H1 (cell line): ENCODE results near the gene MRPL55. TPM values are rescaled to one million over a fixed set of nuclear protein-coding genes. Genes with fewer than 3 reads are reported as not detected.

Experiments used
- CTCF ChIA-PET: fragments of 300-600 bp; sonication (Branson Sonifier 250); formaldehyde crosslinking; loops from one replicate; lab custom pipeline; 2021; ENCODE audit not compliant: partially characterized antibody; lab: Charles Lee
- POLR2A ChIA-PET: fragments of 300-600 bp; sonication (Branson Sonifier 250); formaldehyde crosslinking; loops from one replicate; lab custom pipeline; 2021; ENCODE audit warnings: inconsistent platforms; ENCODE audit not compliant: partially characterized antibody; lab: Charles Lee
- DNase-seq, 2 experiments: peaks; one replicate each; pipeline versions ENCODE4 v3.0.0 to v3.0.0-alpha.2; 2010 to 2022; ENCODE audit warnings: low spot score in 2 of 2, low read depth in 1 of 2, mixed read lengths in 1 of 2
- FAIRE-seq: peaks from 2 replicates; lab custom pipeline; 2011; peaks lifted over from hg19 to GRCh38; lab: Jason Lieb, UNC
- H2AFZ ChIP-seq: 2 replicates; pipeline ENCODE4 v1.8.1; 2012; ENCODE audit warnings: low read length, inconsistent platforms
- H2AK5ac ChIP-seq: 2 replicates; pipeline ENCODE4 v1.6.1; 2013; ENCODE audit warnings: low read depth, low read length
- H2BK120ac ChIP-seq: replicated peaks from 2 replicates; pipeline ENCODE3; 2013; ENCODE audit warnings: low read depth, low read length, inconsistent platforms
- H2BK12ac ChIP-seq: 2 replicates; pipeline ENCODE4 v1.6.1; 2013; ENCODE audit warnings: low read depth, low read length
- H2BK15ac ChIP-seq: 2 replicates; pipeline ENCODE4 v1.6.1; 2013; ENCODE audit warnings: low read length
- H2BK20ac ChIP-seq: 2 replicates; pipeline ENCODE4 v1.6.1; 2013; ENCODE audit warnings: low read length
- H2BK5ac ChIP-seq: 2 replicates; pipeline ENCODE4 v1.6.1; 2013; ENCODE audit warnings: low read depth, low read length
- H3K14ac ChIP-seq: 2 replicates; pipeline ENCODE4 v1.6.1; 2013; ENCODE audit warnings: inconsistent platforms; ENCODE audit not compliant: insufficient read length
- H3K18ac ChIP-seq: 2 replicates; pipeline ENCODE4 v1.6.1; 2013; ENCODE audit warnings: low read length; ENCODE audit errors: extremely low read depth
- H3K23ac ChIP-seq: 2 replicates; pipeline ENCODE4 v1.6.1; 2013; ENCODE audit warnings: inconsistent platforms; ENCODE audit not compliant: insufficient read length
- H3K23me2 ChIP-seq: 2 replicates; pipeline ENCODE4 v1.6.1; 2013; ENCODE audit warnings: low read depth, low read length
- H3K27ac ChIP-seq: 2 replicates; pipeline ENCODE4 v1.6.1; 2011; ENCODE audit warnings: low read depth, low read length, inconsistent platforms
- H3K27me3 ChIP-seq, 4 experiments: replicated peaks in 1 of 4; 1 replicate in 1 of 4; 2 replicates in 3 of 4; pipeline versions ENCODE4 v1.6.1 to v1.8.1; 2011 to 2013; ENCODE audit warnings: low read length in 3 of 4, mild to moderate bottlenecking in 3 of 4, inconsistent platforms in 2 of 4, mixed read lengths in 2 of 4, moderate library complexity in 1 of 4; ENCODE audit not compliant: control insufficient read depth in 3 of 4, insufficient read depth in 3 of 4; ENCODE audit errors: extremely low read depth in 1 of 4
- H3K36me3 ChIP-seq, 4 experiments: 2 replicates each; pipeline versions ENCODE4 v1.6.1 to v1.8.1; 2011 to 2013; ENCODE audit warnings: mild to moderate bottlenecking in 4 of 4, low read length in 3 of 4, moderate library complexity in 2 of 4, control low read depth in 1 of 4, inconsistent platforms in 1 of 4; ENCODE audit not compliant: insufficient read depth in 4 of 4, control insufficient read depth in 2 of 4
- H3K4ac ChIP-seq: replicated peaks from 2 replicates; pipeline ENCODE3; 2013; ENCODE audit warnings: low read length, low read depth, mixed read lengths, inconsistent platforms; ENCODE audit not compliant: insufficient read length
- H3K4me1 ChIP-seq, 4 experiments: replicated peaks in 1 of 4; 1 replicate in 1 of 4; 2 replicates in 3 of 4; pipeline versions ENCODE4 v1.6.1 to v1.8.1; 2011 to 2013; ENCODE audit warnings: low read length in 3 of 4, inconsistent platforms in 2 of 4, mixed read lengths in 1 of 4; ENCODE audit not compliant: insufficient read depth in 4 of 4, control insufficient read depth in 3 of 4
- H3K4me2 ChIP-seq, 2 experiments: 2 replicates each; pipeline versions ENCODE4 v1.6.1 to v1.8.1; 2011 to 2013; ENCODE audit warnings: low read depth in 2 of 2, low read length in 2 of 2, control low read depth in 1 of 2, inconsistent platforms in 1 of 2, mild to moderate bottlenecking in 1 of 2; ENCODE audit not compliant: insufficient read depth in 1 of 2
- H3K4me3 ChIP-seq, 4 experiments: fragments of 200-600, 300-600 bp in 1 of 4; sonication (generic), shearing (Covaris generic), sonication (Bioruptor Twin) in 1 of 4; 2 replicates each; pipeline versions ENCODE4 v1.5.1 to v1.8.1; 2011 to 2016; ENCODE audit warnings: low read length in 4 of 4, low read depth in 3 of 4, control low read depth in 2 of 4, inconsistent platforms in 2 of 4, mild to moderate bottlenecking in 2 of 4, mixed read lengths in 1 of 4, moderate library complexity in 1 of 4; ENCODE audit not compliant: insufficient read depth in 2 of 4; ENCODE audit errors: extremely low read depth in 1 of 4
- H3K56ac ChIP-seq: replicated peaks from 2 replicates; pipeline ENCODE3; 2013; ENCODE audit warnings: low read depth, mild to moderate bottlenecking, mixed read lengths, low read length, inconsistent platforms; ENCODE audit not compliant: insufficient read length
- H3K79me1 ChIP-seq: 2 replicates; pipeline ENCODE4 v1.6.1; 2013; ENCODE audit warnings: low read depth, low read length, control low read depth
- H3K79me2 ChIP-seq, 2 experiments: 2 replicates each; pipeline versions ENCODE4 v1.6.1 to v1.8.1; 2012 to 2013; ENCODE audit warnings: low read length in 2 of 2, mild to moderate bottlenecking in 2 of 2, inconsistent platforms in 1 of 2; ENCODE audit not compliant: insufficient read depth in 2 of 2, control insufficient read depth in 1 of 2
- H3K9ac ChIP-seq, 4 experiments: replicated peaks in 1 of 4; 1 replicate in 1 of 4; 2 replicates in 3 of 4; pipeline versions ENCODE4 v1.6.1 to v1.8.1; 2011 to 2013; ENCODE audit warnings: low read depth in 3 of 4, low read length in 3 of 4, control low read depth in 2 of 4, mild to moderate bottlenecking in 2 of 4, moderate library complexity in 2 of 4, inconsistent platforms in 1 of 4; ENCODE audit errors: extremely low read depth in 1 of 4
- H3K9me3 ChIP-seq, 2 experiments: 2 replicates each; pipeline versions ENCODE4 v1.6.1 to v1.8.1; 2012 to 2013; ENCODE audit warnings: mild to moderate bottlenecking in 2 of 2, moderate library complexity in 2 of 2, control low read depth in 1 of 2, inconsistent platforms in 1 of 2, low read depth in 1 of 2, low read length in 1 of 2, mixed read lengths in 1 of 2; ENCODE audit not compliant: insufficient read depth in 2 of 2
- H4K20me1 ChIP-seq, 2 experiments: replicated peaks in 1 of 2; 2 replicates each; pipeline versions ENCODE3 to v1.8.1; 2011 to 2013; ENCODE audit warnings: inconsistent platforms in 2 of 2, low read length in 2 of 2, mild to moderate bottlenecking in 1 of 2; ENCODE audit not compliant: insufficient read depth in 2 of 2, control insufficient read depth in 1 of 2
- H4K5ac ChIP-seq: 2 replicates; pipeline ENCODE4 v1.6.1; 2013; ENCODE audit warnings: low read length, low read depth, mixed read lengths, inconsistent platforms; ENCODE audit not compliant: insufficient read length
- H4K8ac ChIP-seq: 2 replicates; pipeline ENCODE4 v1.8.0; 2013; ENCODE audit warnings: mild to moderate bottlenecking, moderate library complexity, low read length, inconsistent platforms; ENCODE audit not compliant: insufficient read depth; ENCODE audit errors: extremely low read depth
- H4K91ac ChIP-seq: replicated peaks from 2 replicates; pipeline ENCODE3; 2013; ENCODE audit warnings: low read length, mixed read lengths, inconsistent platforms; ENCODE audit not compliant: insufficient read length
- ASH2L ChIP-seq: fragments of 200-600, 300-600 bp; sonication (generic); IDR thresholded peaks from one replicate; pipeline ENCODE4 v1.7.1; 2017; ENCODE audit warnings: low read length
- GTF2F1 ChIP-seq: IDR thresholded peaks from 2 replicates; pipeline ENCODE4 v1.6.1; 2012; ENCODE audit warnings: low read depth, low read length, improper control_type of control experiment, borderline replicate concordance
- HDAC2 ChIP-seq, 2 experiments: fragments of 300-600 bp in 1 of 2; sonication (generic) in 1 of 2; IDR thresholded peaks; 2 replicates each; pipeline ENCODE4 v1.6.1; 2011 to 2012; ENCODE audit warnings: low read depth in 2 of 2, low read length in 2 of 2, mild to moderate bottlenecking in 2 of 2, moderate library complexity in 2 of 2, borderline replicate concordance in 1 of 2, inconsistent platforms in 1 of 2
- KDM4A ChIP-seq: IDR thresholded peaks from one replicate; pipeline ENCODE4 v1.7.1; 2012; ENCODE audit warnings: low read depth, mild to moderate bottlenecking, moderate library complexity, low read length, inconsistent platforms; ENCODE audit not compliant: severe bottlenecking
- KDM5A ChIP-seq: fragments of 200-600 bp; IDR thresholded peaks from 2 replicates; pipeline ENCODE4 v1.7.1; 2012; ENCODE audit warnings: mild to moderate bottlenecking, low read length, inconsistent platforms, mixed read lengths
- POU5F1 ChIP-seq: IDR thresholded peaks from 2 replicates; pipeline ENCODE4 v1.6.1; 2011; ENCODE audit warnings: low read depth, mild to moderate bottlenecking, low read length, moderate library complexity
- WGBS, 2 experiments: shearing (Covaris generic) in 1 of 2; methylation state at CpG; one replicate each; pipeline versions ENCODE4 v1.1.6 to v1.1.7; 2013 to 2015; ENCODE audit warnings: low lambda C conversion rate in 2 of 2, mixed read lengths in 2 of 2, inconsistent platforms in 1 of 2, low coverage in 1 of 2, missing lambda C conversion rate in 1 of 2; ENCODE audit not compliant: insufficient replicate concordance in 2 of 2, insufficient coverage in 1 of 2, insufficient read length in 1 of 2; ENCODE audit errors: extremely low coverage in 1 of 2, missing lambda C conversion rate in 1 of 2; 5-methylcytosine and 5-hydroxymethylcytosine counted together
- polyA plus RNA-seq, 7 experiments: library from polyadenylated mRNA; depleted of rRNA in 3 of 7; stranded (reverse) in 5 of 7; unstranded in 2 of 7; fragments of >200 nt in 5 of 7; fragments of 200-250 nt in 2 of 7; gene quantifications; 1 replicate in 5 of 7; 2 replicates in 1 of 7; 4 replicates in 1 of 7; pipeline versions ENCODE4 v1.2.1 to v1.2.3, GENCODE V29; 2011 to 2013; ENCODE audit warnings: missing spikeins in 2 of 7, mixed read lengths in 2 of 7
- total RNA-seq: library from RNA; stranded (reverse); fragmentation: NEBNext Ultra II Directional; extraction: Animal tissue kit (Norgen Biotek cat#: 25700); gene quantifications from 2 replicates; pipeline ENCODE4 v1.2.1, GENCODE V29; 2021

The MRPL55 gene
- total and polyA plus RNA-seq, 2 of the 8 experiments (the other 6 are each of a cell fraction or from before 2014, with no cell fraction given): 59.0 to 244 TPM

GRCh38 chr1:228105270-228105995, 3.7 kb downstream of the MRPL55 start:
- H2BK15ac ChIP-seq: no peak overlapping the region
- H3K4me2 ChIP-seq: no peak overlapping the region
- no peak overlapping the region for H4K91ac ChIP-seq
- H2AFZ ChIP-seq: no peak overlapping the region
- no peak overlapping the region for H3K56ac ChIP-seq
- peaks cover 3 to 19% of the 10 kb centered on the region in 2 experiments for H4K20me1 ChIP-seq
- no peak overlapping the region for H3K14ac ChIP-seq
- H3K4me1 ChIP-seq: peaks cover 0 to 7% (median 2%) of the 10 kb centered on the region in 4 experiments; a peak in 6 of 7 replicates
- H4K5ac ChIP-seq: no peak overlapping the region
- H2BK120ac ChIP-seq: no peak overlapping the region
- peaks cover 3 to 8% of the 10 kb centered on the region in 2 experiments; a peak in 2 of 4 replicates for H3K79me2 ChIP-seq
- peaks cover 15% of the 10 kb centered on the region; the same call in 1 of the 2 replicates for H3K79me1 ChIP-seq
- peaks cover 0 to 5% (median 4%) of the 10 kb centered on the region in 4 experiments; a peak in 2 of 7 replicates for H3K27me3 ChIP-seq
- H2AK5ac ChIP-seq: no peak overlapping the region
- H3K4me3 ChIP-seq: no peak overlapping the region
- H3K23ac ChIP-seq: no peak overlapping the region
- H3K9ac ChIP-seq: no peak overlapping the region
- no peak overlapping the region for H2BK20ac ChIP-seq
- H2BK12ac ChIP-seq: no peak overlapping the region
- DNase-seq: no peak
- no peak overlapping the region for H3K4ac ChIP-seq
- no peak overlapping the region for H3K27ac ChIP-seq
- no peak overlapping the region for H4K8ac ChIP-seq
- FAIRE-seq: no peak
- CTCF ChIA-PET: interaction anchor here (0.6 to 0.9 kb wide), 2 partner anchors 45 to 390 kb away, joined by 3 read pairs; no protein-coding TSS in a partner anchor
- H2BK5ac ChIP-seq: no peak overlapping the region
- TF ChIP-seq GTF2F1 (no peak), POU5F1 (no peak), KDM5A (no peak), KDM4A (no peak), ASH2L (no peak), HDAC2 (IDR thresholded peaks at IDR 0.05; ENCODE audit: borderline replicate concordance in 1 of 2, low read depth in 2 of 2, low read length in 2 of 2) (no peak)
- POLR2A ChIA-PET: interaction anchor here (2.1 kb wide), 1 partner anchor 20 kb away, joined by 7 read pairs; no protein-coding TSS in a partner anchor
- H3K36me3 ChIP-seq: peaks cover 3 to 16% (median 12%) of the 10 kb centered on the region in 4 experiments; a peak in 5 of 8 replicates
- 89% methylated on average over 9 of the region's 9 CpGs; no CpG with 5 or more reads in 1 of the 2 experiments for WGBS, 2 experiments
- no peak overlapping the region for H3K18ac ChIP-seq
- no peaks in the 10 kb centered on the region for H3K9me3 ChIP-seq
- H3K23me2 ChIP-seq: peaks cover 14% of the 10 kb centered on the region; the same call in 1 of the 2 replicates
